Upper lobe of left lung (tissue), 6 donors: ENCODE measurements around the gene HOXA2. TPM values are rescaled to one million over a fixed set of nuclear protein-coding genes. Genes with fewer than 3 reads are reported as not detected.

Experiments
- ATAC-seq, 2 donors: fragments of 200-7000 bp; cut with Tn5 transposase; one replicate each; pipeline ENCODE4 v1.9.1; 2022; ENCODE audit warnings: mild to moderate bottlenecking in 2 of 2, moderate library complexity in 2 of 2; ENCODE audit not compliant: low FRiP score in 2 of 2
- DNase-seq, 2 donors: peaks; one replicate each; pipeline ENCODE4 v3.0.0-alpha.2; 2019 to 2020
- H3K27ac ChIP-seq, 4 donors: fragments of 200-600 bp; sonication (generic); one replicate each; pipeline ENCODE4 v1.5.1; 2016 to 2019
- H3K27me3 ChIP-seq, 4 donors: fragments of 200-600 bp; sonication (generic); one replicate each; pipeline ENCODE4 v1.5.1; 2017 to 2019
- H3K36me3 ChIP-seq, 4 donors: fragments of 200-600 bp; sonication (generic); one replicate each; pipeline ENCODE4 v1.5.1; 2016 to 2019
- H3K4me1 ChIP-seq, 4 donors: fragments of 200-600 bp; sonication (generic); one replicate each; pipeline ENCODE4 v1.5.1; 2018 to 2019
- H3K4me3 ChIP-seq, 4 donors: fragments of 200-600 bp; sonication (generic); one replicate each; pipeline ENCODE4 v1.5.1; 2017 to 2019; ENCODE audit warnings: mild to moderate bottlenecking in 2 of 4, moderate library complexity in 1 of 4
- H3K9me3 ChIP-seq, 4 donors: fragments of 200-600 bp; sonication (generic); one replicate each; pipeline ENCODE4 v1.5.1; 2018 to 2019
- CTCF ChIP-seq, 6 experiments: fragments of 450-650 bp in 4 of 6; fragments of 200-600 bp in 2 of 6; sonication (generic) in 2 of 6; IDR thresholded peaks; one replicate each; pipeline ENCODE4 v1.5.1; 2016 to 2019; ENCODE audit warnings: antibody characterized with exemption in 6 of 6
- EP300 ChIP-seq, 4 donors: sonication (generic); formaldehyde crosslinking; IDR thresholded peaks; one replicate each; pipeline ENCODE4 v1.5.1; 2017; ENCODE audit warnings: antibody characterized with exemption in 4 of 4, control low read depth in 2 of 4
- POLR2A ChIP-seq, 4 donors: fragments of 450-650 bp; IDR thresholded peaks; one replicate each; pipeline ENCODE4 v1.5.1; 2016 to 2017; ENCODE audit warnings: antibody characterized with exemption in 4 of 4, mild to moderate bottlenecking in 2 of 4
- POLR2AphosphoS5 ChIP-seq, 2 donors: sonication (generic); formaldehyde crosslinking; IDR thresholded peaks; one replicate each; pipeline ENCODE4 v1.5.1; 2017; ENCODE audit warnings: antibody characterized with exemption in 2 of 2
- WGBS, 2 donors: methylation state at CpG; one replicate each; pipeline ENCODE4 v1.1.5; 2017 to 2018; 5-methylcytosine and 5-hydroxymethylcytosine counted together
- total RNA-seq, 6 donors: library from RNA; depleted of rRNA in 4 of 6; stranded (reverse); fragments of >200 nt in 4 of 6; gene quantifications; one replicate each; pipeline versions ENCODE4 v1.1.0 to v1.2.1, GENCODE V29; 2016 to 2021
- donor health status: DM: no; HTN: no; CAD: no; lungs with moderate emphysema.
- donor health status: DM: no; HTN: yes; CAD: no; lungs with severe emphysema.

HOXA2 gene
- total RNA-seq, 6 donors from 2014 or later, result 0.30 to 3.0 (median 0.86) TPM; not detected in 1

GRCh38 chr7:27140126-27140857 lies 37.8 kb upstream of the HOXA2 start:
- no peak for TF ChIP-seq POLR2A (IDR thresholded peaks at IDR 0.05)
- no peak for TF ChIP-seq EP300 (IDR thresholded peaks at IDR 0.05)
- no peak for TF ChIP-seq POLR2AphosphoS5 (IDR thresholded peaks at IDR 0.05)
- TF ChIP-seq CTCF (IDR thresholded peaks at IDR 0.05), result no peak
- H3K4me1 ChIP-seq, result peaks cover 11 to 35% (median 15%) of the 10 kb centered on the region in 4 donors
- H3K9me3 ChIP-seq, result no peaks in the 10 kb centered on the region
- ATAC-seq, result no peak
- H3K36me3 ChIP-seq, result no peaks in the 10 kb centered on the region
- peaks cover 0 to 12% (median 5%) of the 10 kb centered on the region in 4 donors for H3K27me3 ChIP-seq
- peak overlapping the region; percentile 94 to 98 (median 96) for H3K27ac ChIP-seq
- 49% methylated on average over 15 of the region's 15 CpGs for WGBS, 2 donors
- peak overlapping the region in 3 of 4 donors; percentile 49 to 74 (median 62) for H3K4me3 ChIP-seq
- no peak for DNase-seq

GRCh38 chr7:27139334-27140125 lies 37.0 kb upstream of the HOXA2 start:
- Histone ChIP-seq H3K4me3 (peak overlapping the region in 3 of 4 donors; percentile 23 to 74 (median 62)), H3K27ac (peak overlapping the region; percentile 94 to 98 (median 96)), H3K36me3 (no peaks in the 10 kb centered on the region), H3K4me1 (peaks cover 14 to 35% (median 22%) of the 10 kb centered on the region in 4 donors), H3K27me3 (peaks cover 0 to 7% (median 3%) of the 10 kb centered on the region in 4 donors), H3K9me3 (no peaks in the 10 kb centered on the region)
- ATAC-seq (no peak), DNase-seq (peak in 1 of 2 donors; percentile 83)
- WGBS, 2 donors, result 35 to 69% methylated on average over 24 to 41 of the region's 53 CpGs
- TF ChIP-seq POLR2A (IDR thresholded peaks at IDR 0.05) (no peak), EP300 (IDR thresholded peaks at IDR 0.05) (no peak), CTCF (IDR thresholded peaks at IDR 0.05) (no peak), POLR2AphosphoS5 (IDR thresholded peaks at IDR 0.05) (no peak)

GRCh38 chr7:27138985-27139333 lies 36.5 kb upstream of the HOXA2 start:
- 32 to 39% methylated on average over 11 of the region's 11 CpGs for WGBS, 2 donors
- ATAC-seq (no peak), DNase-seq (no peak)
- Histone ChIP-seq H3K9me3 (no peaks in the 10 kb centered on the region), H3K36me3 (no peaks in the 10 kb centered on the region), H3K4me1 (peaks cover 19 to 37% (median 24%) of the 10 kb centered on the region in 4 donors), H3K27ac (peak overlapping the region; percentile 94 to 98 (median 96)), H3K27me3 (peaks cover 0 to 6% (median 2%) of the 10 kb centered on the region in 4 donors), H3K4me3 (peak overlapping the region in 3 of 4 donors; percentile 23 to 74 (median 62))
- TF ChIP-seq EP300 (IDR thresholded peaks at IDR 0.05) (no peak), POLR2AphosphoS5 (IDR thresholded peaks at IDR 0.05) (no peak), POLR2A (IDR thresholded peaks at IDR 0.05) (no peak), CTCF (IDR thresholded peaks at IDR 0.05) (no peak)

- 41 to 52% methylated on average over 1 of the region's 1 CpG for WGBS, 2 donors
- no peak for DNase-seq
- ATAC-seq, result no peak
- TF ChIP-seq EP300 (IDR thresholded peaks at IDR 0.05) (no peak), POLR2AphosphoS5 (IDR thresholded peaks at IDR 0.05) (no peak), POLR2A (IDR thresholded peaks at IDR 0.05) (no peak), CTCF (IDR thresholded peaks at IDR 0.05) (no peak)
- Histone ChIP-seq H3K4me1 (peaks cover 19 to 36% (median 28%) of the 10 kb centered on the region in 4 donors), H3K27ac (peak overlapping the region; percentile 94 to 98 (median 96)), H3K27me3 (peaks cover 0 to 6% (median 2%) of the 10 kb centered on the region in 4 donors), H3K36me3 (no peaks in the 10 kb centered on the region), H3K4me3 (peak overlapping the region in 2 of 4 donors; percentile 62 to 74), H3K9me3 (no peaks in the 10 kb centered on the region)
These were observed 36.0 kb upstream of the HOXA2 start for GRCh38 chr7:27138472-27138871.
